Caco-2 (cell line): Measurements from ENCODE around the gene FCRLB. TPM values are rescaled to one million over a fixed set of nuclear protein-coding genes. Genes with fewer than 3 reads are reported as not detected.

Experiments used
- BruUV-seq: library from RNA; stranded (reverse); fragments of 400-500 nt; replicated peaks from 2 replicates; lab custom pipeline; 2021; lab: Mats Ljungman, UMichigan
- CTCF ChIA-PET: fragments of 300-600 bp; sonication (Branson Sonifier 250); formaldehyde crosslinking; loops from one replicate; lab custom pipeline; 2022; ENCODE audit warnings: antibody characterized with exemption; lab: Charles Lee
- POLR2A ChIA-PET: fragments of 300-600 bp; sonication (Branson Sonifier 250); formaldehyde crosslinking; loops from one replicate; lab custom pipeline; 2022; ENCODE audit warnings: antibody characterized with exemption; lab: Charles Lee
- DNase-seq, 2 experiments: peaks; one replicate each; pipeline versions ENCODE4 v3.0.0 to v3.0.0-alpha.2; 2020 to 2022
- H3K27me3 ChIP-seq: replicated peaks from 2 replicates; pipeline ENCODE4 v1.6.0; 2011; ENCODE audit warnings: low read length; ENCODE audit not compliant: control insufficient read depth, insufficient read depth
- H3K36me3 ChIP-seq: 2 replicates; pipeline ENCODE4 v1.5.1; 2011; ENCODE audit warnings: low read length; ENCODE audit not compliant: control insufficient read depth, insufficient read depth
- H3K4me1 ChIP-seq: fragments of 250-450 bp; sonication (Bioruptor Pico); 2 replicates; pipeline ENCODE4 v1.5.1; 2020; ENCODE audit warnings: mild to moderate bottlenecking
- H3K4me3 ChIP-seq: 2 replicates; pipeline ENCODE4 v1.5.1; 2011; ENCODE audit warnings: low read depth, mild to moderate bottlenecking, control low read depth, low read length
- H3K9me3 ChIP-seq: fragments of 250-450 bp; sonication (Bioruptor Pico); 2 replicates; pipeline ENCODE4 v1.5.1; 2020; ENCODE audit warnings: mild to moderate bottlenecking, moderate library complexity
- H3K27ac Mint-ChIP-seq: one replicate; pipeline ENCODE4 v1.8.0; 2022; ENCODE audit warnings: mixed read lengths; ENCODE audit not compliant: unreplicated experiment
- H3K27me3 Mint-ChIP-seq: one replicate; pipeline ENCODE4 v1.8.0; 2022; ENCODE audit warnings: mixed read lengths; ENCODE audit not compliant: insufficient read depth, unreplicated experiment
- H3K36me3 Mint-ChIP-seq: one replicate; pipeline ENCODE4 v1.8.0; 2022; ENCODE audit warnings: mild to moderate bottlenecking, mixed read lengths; ENCODE audit not compliant: insufficient read depth, unreplicated experiment
- H3K4me1 Mint-ChIP-seq: one replicate; pipeline ENCODE4 v1.8.0; 2022; ENCODE audit warnings: low read depth, mixed read lengths; ENCODE audit not compliant: unreplicated experiment
- H3K4me3 Mint-ChIP-seq: one replicate; pipeline ENCODE4 v1.8.0; 2022; ENCODE audit warnings: mild to moderate bottlenecking, moderate library complexity, mixed read lengths; ENCODE audit not compliant: unreplicated experiment
- H3K9me3 Mint-ChIP-seq: one replicate; pipeline ENCODE4 v1.8.0; 2022; ENCODE audit warnings: mixed read lengths; ENCODE audit not compliant: unreplicated experiment
- CTCF ChIP-seq, 2 experiments: fragments of 200-600 bp in 1 of 2; IDR thresholded peaks; 1 replicate in 1 of 2; 2 replicates in 1 of 2; pipeline versions ENCODE4 v1.5.1 to v1.8.0; 2011 to 2022; ENCODE audit warnings: antibody characterized with exemption in 1 of 2, control low read depth in 1 of 2, inconsistent platforms in 1 of 2, low read depth in 1 of 2, low read length in 1 of 2, mild to moderate bottlenecking in 1 of 2, moderate library complexity in 1 of 2; ENCODE audit not compliant: insufficient read depth in 1 of 2, severe bottlenecking in 1 of 2, unreplicated experiment in 1 of 2
- intact Hi-C: fragments of 100-400 bp; cut with micrococcal nuclease; formaldehyde crosslinking; loops from one replicate; pipeline ENCODE4 v1.10.0; 2022; ENCODE audit not compliant: unreplicated experiment
- total RNA-seq: library from RNA; stranded (reverse); gene quantifications from 2 replicates; pipeline ENCODE4 v1.2.3, GENCODE V29; 2022

FCRLB gene
- total RNA-seq, 1 experiment from 2014 or later = 0.29 TPM

GRCh38 chr1:161731981-161732718 is 10.8 kb downstream of the FCRLB start:
- no peak overlapping the region for H3K4me3 Mint-ChIP-seq
- DNase-seq = no peak
- no peak overlapping the region for H3K4me3 ChIP-seq
- H3K36me3 Mint-ChIP-seq = peaks cover 5% of the 10 kb centered on the region
- ChIA-PET CTCF (interaction anchor here (1.1 to 1.2 kb wide), 2 partner anchors 9 to 17 kb away, joined by 4 read pairs; no protein-coding TSS in a partner anchor), POLR2A (no interaction called here)
- H3K27ac Mint-ChIP-seq = no peak overlapping the region
- no peaks in the 10 kb centered on the region for H3K9me3 Mint-ChIP-seq
- H3K9me3 ChIP-seq = no peaks in the 10 kb centered on the region
- H3K27me3 Mint-ChIP-seq = peaks cover 13% of the 10 kb centered on the region
- no peaks in the 10 kb centered on the region for H3K36me3 ChIP-seq
- no peak for TF ChIP-seq CTCF (IDR thresholded peaks at IDR 0.05; ENCODE audit: insufficient read depth in 1 of 2, low read depth in 1 of 2, low read length in 1 of 2, severe bottlenecking in 1 of 2, unreplicated experiment in 1 of 2)
- no TSS peak for BruUV-seq
- intact Hi-C loops = no loop called here
- H3K4me1 Mint-ChIP-seq = no peaks in the 10 kb centered on the region
- no peaks in the 10 kb centered on the region for H3K27me3 ChIP-seq
- no peaks in the 10 kb centered on the region for H3K4me1 ChIP-seq

- Histone ChIP-seq H3K27me3 (no peaks in the 10 kb centered on the region), H3K36me3 (no peaks in the 10 kb centered on the region), H3K4me1 (no peaks in the 10 kb centered on the region), H3K4me3 (no peak overlapping the region), H3K9me3 (no peaks in the 10 kb centered on the region)
- H3K36me3 Mint-ChIP-seq = no peaks in the 10 kb centered on the region
- H3K27me3 Mint-ChIP-seq = peaks cover 13% of the 10 kb centered on the region
- BruUV-seq = no TSS peak
- TF ChIP-seq CTCF (IDR thresholded peaks at IDR 0.05; ENCODE audit: insufficient read depth in 1 of 2, low read depth in 1 of 2, low read length in 1 of 2, severe bottlenecking in 1 of 2, unreplicated experiment in 1 of 2) = no peak
- CTCF ChIA-PET = no interaction called here
- POLR2A ChIA-PET = no interaction called here
- H3K9me3 Mint-ChIP-seq = no peaks in the 10 kb centered on the region
- no peak for DNase-seq
- intact Hi-C loops = no loop called here
- H3K4me1 Mint-ChIP-seq = no peaks in the 10 kb centered on the region
- no peak overlapping the region for H3K4me3 Mint-ChIP-seq
- no peak overlapping the region for H3K27ac Mint-ChIP-seq
Observed at GRCh38 chr1:161733526-161733925, 12.2 kb downstream of the FCRLB start.

- ChIA-PET CTCF (interaction anchor here (0.6 kb wide), 1 partner anchor 248 kb away, joined by 3 read pairs; no protein-coding TSS in a partner anchor), POLR2A (no interaction called here)
- Mint-ChIP-seq H3K36me3 (no peaks in the 10 kb centered on the region), H3K9me3 (no peaks in the 10 kb centered on the region), H3K4me3 (no peak overlapping the region), H3K4me1 (no peaks in the 10 kb centered on the region), H3K27ac (no peak overlapping the region), H3K27me3 (peaks cover 13% of the 10 kb centered on the region)
- TF ChIP-seq CTCF (IDR thresholded peaks at IDR 0.05; ENCODE audit: insufficient read depth in 1 of 2, low read depth in 1 of 2, low read length in 1 of 2, severe bottlenecking in 1 of 2, unreplicated experiment in 1 of 2) = no peak
- Histone ChIP-seq H3K9me3 (no peaks in the 10 kb centered on the region), H3K4me1 (no peaks in the 10 kb centered on the region), H3K4me3 (no peak overlapping the region), H3K27me3 (no peaks in the 10 kb centered on the region), H3K36me3 (no peaks in the 10 kb centered on the region)
- no TSS peak for BruUV-seq
- DNase-seq = no peak
- intact Hi-C loops = no loop called here
Observed at GRCh38 chr1:161735837-161736236, 14.5 kb downstream of the FCRLB start.
